HFFc6 (cell line): ENCODE measurements around the gene CASP9. TPM values are rescaled to one million over a fixed set of nuclear protein-coding genes. Genes with fewer than 3 reads are reported as not detected.
"Not testable (repeated sequence)": the region's sequence is repeated elsewhere in the genome, so short reads cannot be mapped to it uniquely, and the experiment has no call there.

Experiments
- DNase-seq: peaks from one replicate; pipeline ENCODE4 v3.0.0-alpha.2; 2018
- H3K27ac Mint-ChIP-seq: 2 replicates; pipeline ENCODE4 v1.8.0; 2020; ENCODE audit warnings: mild to moderate bottlenecking, mixed read lengths
- H3K27me3 Mint-ChIP-seq: 2 replicates; pipeline ENCODE4 v1.8.0; 2021; ENCODE audit warnings: mild to moderate bottlenecking, moderate library complexity, mixed read lengths; ENCODE audit not compliant: insufficient read depth
- H3K36me3 Mint-ChIP-seq: 2 replicates; pipeline ENCODE4 v1.8.0; 2021; ENCODE audit warnings: low read depth, mixed read lengths
- H3K4me1 Mint-ChIP-seq: 2 replicates; pipeline ENCODE4 v1.8.0; 2020; ENCODE audit warnings: low read depth, mixed read lengths
- H3K4me3 Mint-ChIP-seq: 2 replicates; pipeline ENCODE4 v1.8.0; 2020; ENCODE audit warnings: mild to moderate bottlenecking, moderate library complexity, mixed read lengths
- H3K9me3 Mint-ChIP-seq: 2 replicates; pipeline ENCODE4 v1.8.0; 2020; ENCODE audit warnings: mild to moderate bottlenecking, mixed read lengths
- total RNA-seq, 6 experiments: library from RNA; stranded (reverse); fragmentation: NEBNext Ultra II Directional; extraction: Animal tissue kit (Norgen Biotek cat#: 25700); gene quantifications; 2 replicates in 1 of 6; 3 replicates in 5 of 6; pipeline ENCODE4 v1.2.3, GENCODE V29; 2021
- TF ChIP-seq, protein P1 (sequence below): fragments of 200-600 bp; sonication (generic); IDR thresholded peaks from 2 replicates; pipeline ENCODE4 v1.5.0; 2021; ENCODE audit warnings: antibody characterized with exemption, mild to moderate bottlenecking

The CASP9 gene
- total RNA-seq, 6 experiments from 2014 or later, result 7.2 to 8.9 (median 7.8) TPM

DNA sequence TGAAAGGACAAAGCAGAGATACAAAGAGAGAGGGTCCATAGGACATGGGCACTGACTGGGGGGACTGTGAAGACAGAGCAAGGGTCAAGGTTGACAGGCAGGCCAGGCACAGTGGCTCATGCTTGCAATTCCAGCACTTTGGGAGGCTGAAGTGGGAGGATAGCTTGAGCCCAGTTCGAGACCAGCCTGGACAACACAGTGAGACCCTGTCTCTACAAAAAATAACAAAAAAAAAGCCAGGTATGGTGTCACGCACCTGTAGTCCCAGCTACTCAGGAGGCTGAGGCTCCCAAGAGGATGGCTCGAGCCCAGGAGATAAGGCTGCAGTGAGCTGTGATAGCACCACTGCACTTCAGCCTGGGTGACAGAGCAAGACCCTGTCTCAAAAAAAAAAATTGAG, 4.4 kb downstream of the CASP9 start:
- Mint-ChIP-seq H3K9me3 (no peaks in the 10 kb centered on the region), H3K4me3 (no peak overlapping the region), H3K27ac (no peak overlapping the region), H3K36me3 (peaks cover 11% of the 10 kb centered on the region), H3K27me3 (no peaks in the 10 kb centered on the region), H3K4me1 (peaks cover 20% of the 10 kb centered on the region)
- TF ChIP-seq, protein P1, sequence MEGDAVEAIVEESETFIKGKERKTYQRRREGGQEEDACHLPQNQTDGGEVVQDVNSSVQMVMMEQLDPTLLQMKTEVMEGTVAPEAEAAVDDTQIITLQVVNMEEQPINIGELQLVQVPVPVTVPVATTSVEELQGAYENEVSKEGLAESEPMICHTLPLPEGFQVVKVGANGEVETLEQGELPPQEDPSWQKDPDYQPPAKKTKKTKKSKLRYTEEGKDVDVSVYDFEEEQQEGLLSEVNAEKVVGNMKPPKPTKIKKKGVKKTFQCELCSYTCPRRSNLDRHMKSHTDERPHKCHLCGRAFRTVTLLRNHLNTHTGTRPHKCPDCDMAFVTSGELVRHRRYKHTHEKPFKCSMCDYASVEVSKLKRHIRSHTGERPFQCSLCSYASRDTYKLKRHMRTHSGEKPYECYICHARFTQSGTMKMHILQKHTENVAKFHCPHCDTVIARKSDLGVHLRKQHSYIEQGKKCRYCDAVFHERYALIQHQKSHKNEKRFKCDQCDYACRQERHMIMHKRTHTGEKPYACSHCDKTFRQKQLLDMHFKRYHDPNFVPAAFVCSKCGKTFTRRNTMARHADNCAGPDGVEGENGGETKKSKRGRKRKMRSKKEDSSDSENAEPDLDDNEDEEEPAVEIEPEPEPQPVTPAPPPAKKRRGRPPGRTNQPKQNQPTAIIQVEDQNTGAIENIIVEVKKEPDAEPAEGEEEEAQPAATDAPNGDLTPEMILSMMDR, result no peak
- no peak for DNase-seq

DNA sequence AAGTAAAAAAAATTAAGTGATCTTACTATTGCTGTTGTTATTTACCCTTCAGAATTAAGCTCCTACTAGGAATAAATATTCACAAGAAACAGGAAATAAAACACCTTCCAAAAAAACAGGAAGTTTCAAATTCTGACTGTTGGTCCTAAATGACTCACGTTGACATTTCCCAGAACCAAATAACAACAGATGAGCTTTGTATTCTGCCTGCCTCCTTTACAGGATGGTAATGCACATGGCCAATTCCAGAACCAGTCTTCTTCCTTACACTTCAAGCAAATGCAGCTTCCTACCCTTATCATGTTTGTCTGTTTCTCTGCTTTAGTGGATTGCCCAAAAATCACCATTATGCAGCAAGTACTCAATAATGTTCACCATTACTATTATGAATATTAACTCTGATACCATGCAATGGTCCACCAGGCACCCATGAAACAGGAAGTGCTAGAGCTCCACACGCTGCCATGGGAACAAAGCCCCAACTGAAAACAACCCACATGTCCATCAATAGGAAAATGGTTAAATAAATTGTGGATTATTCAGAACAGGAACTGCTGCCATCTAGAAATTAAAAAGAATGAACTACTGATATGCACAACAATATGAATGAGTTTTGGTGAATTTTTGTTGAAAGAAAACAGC, 8.9 kb downstream of the CASP9 start:
- Mint-ChIP-seq H3K27me3 (no peaks in the 10 kb centered on the region), H3K27ac (peak overlapping the region; percentile 4), H3K9me3 (no peaks in the 10 kb centered on the region), H3K36me3 (peaks cover 11% of the 10 kb centered on the region), H3K4me3 (no peak overlapping the region), H3K4me1 (peaks cover 18% of the 10 kb centered on the region)
- TF ChIP-seq, protein P1, result no peak
- no peak for DNase-seq

DNA sequence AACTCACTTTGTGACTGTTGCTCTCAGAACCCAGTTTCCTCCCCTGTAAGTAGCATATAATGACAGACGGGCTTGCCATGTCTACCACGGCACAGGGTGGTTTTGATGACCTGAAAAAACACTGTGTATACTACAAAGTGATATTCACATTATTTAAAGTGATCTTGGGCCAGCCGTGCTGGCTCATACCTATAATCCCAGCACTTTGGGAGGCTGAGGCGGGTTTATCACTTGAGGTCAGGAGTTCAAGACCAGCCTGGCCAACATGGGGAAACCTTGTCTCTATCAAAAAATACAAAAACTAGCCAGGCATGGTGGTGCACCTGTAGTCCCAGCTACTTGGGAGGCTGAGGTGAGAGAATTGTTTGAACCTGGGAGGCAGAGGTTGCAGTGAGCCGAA, 9.5 kb downstream of the CASP9 start:
- not testable (repeated sequence) for H3K9me3 Mint-ChIP-seq, H3K27ac Mint-ChIP-seq, H3K27me3 Mint-ChIP-seq, H3K4me3 Mint-ChIP-seq, DNase-seq
- peaks cover 11% of the 10 kb centered on the region for H3K36me3 Mint-ChIP-seq
- peaks cover 18% of the 10 kb centered on the region for H3K4me1 Mint-ChIP-seq

DNA sequence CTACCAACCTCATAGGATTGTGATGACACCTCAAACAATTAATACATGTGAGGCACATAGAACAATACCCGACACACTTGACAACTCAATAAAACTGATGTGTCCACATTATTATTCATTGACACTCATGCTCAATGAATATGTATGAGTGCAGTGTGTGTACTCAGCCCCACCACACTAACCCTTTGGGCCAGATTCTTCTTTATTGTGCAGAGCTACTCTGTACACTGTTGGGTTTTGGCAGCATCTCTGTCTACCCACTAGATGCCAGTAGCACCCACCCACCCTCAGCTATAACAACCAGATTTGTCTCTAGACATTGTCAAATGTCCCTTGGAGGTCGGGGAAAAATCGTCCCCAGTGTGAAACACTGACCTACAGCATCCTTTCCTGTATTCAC, 10.1 kb downstream of the CASP9 start:
- no peak overlapping the region for H3K27ac Mint-ChIP-seq
- no peak overlapping the region for H3K4me3 Mint-ChIP-seq
- peaks cover 11% of the 10 kb centered on the region for H3K36me3 Mint-ChIP-seq
- TF ChIP-seq, protein P1, result no peak
- DNase-seq, result no peak
- H3K27me3 Mint-ChIP-seq, result no peaks in the 10 kb centered on the region
- peaks cover 18% of the 10 kb centered on the region for H3K4me1 Mint-ChIP-seq
- no peaks in the 10 kb centered on the region for H3K9me3 Mint-ChIP-seq

DNA sequence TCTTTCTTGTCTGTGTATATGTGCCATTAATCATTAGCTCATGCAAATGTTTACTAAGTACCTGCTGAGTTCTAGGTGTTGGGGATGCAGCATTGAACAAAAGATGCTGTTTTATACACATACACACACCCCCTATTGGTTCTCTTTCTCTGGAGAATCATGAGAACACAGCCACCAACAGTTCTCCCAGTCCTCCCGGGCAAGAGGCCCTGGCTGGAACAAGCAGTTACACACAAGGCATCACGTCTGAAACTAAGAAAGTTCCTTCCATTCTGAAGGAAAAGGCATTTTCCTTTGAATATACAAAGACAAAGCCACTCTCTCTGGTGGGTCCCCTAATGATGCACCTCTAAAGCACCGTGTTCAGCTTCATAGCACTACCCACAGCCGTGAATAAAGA, 10.8 kb downstream of the CASP9 start:
- TF ChIP-seq, protein P1, result no peak
- Mint-ChIP-seq H3K4me3 (no peak overlapping the region), H3K36me3 (peaks cover 11% of the 10 kb centered on the region), H3K27me3 (no peaks in the 10 kb centered on the region), H3K4me1 (peaks cover 18% of the 10 kb centered on the region), H3K27ac (no peak overlapping the region), H3K9me3 (no peaks in the 10 kb centered on the region)
- DNase-seq, result no peak

DNA sequence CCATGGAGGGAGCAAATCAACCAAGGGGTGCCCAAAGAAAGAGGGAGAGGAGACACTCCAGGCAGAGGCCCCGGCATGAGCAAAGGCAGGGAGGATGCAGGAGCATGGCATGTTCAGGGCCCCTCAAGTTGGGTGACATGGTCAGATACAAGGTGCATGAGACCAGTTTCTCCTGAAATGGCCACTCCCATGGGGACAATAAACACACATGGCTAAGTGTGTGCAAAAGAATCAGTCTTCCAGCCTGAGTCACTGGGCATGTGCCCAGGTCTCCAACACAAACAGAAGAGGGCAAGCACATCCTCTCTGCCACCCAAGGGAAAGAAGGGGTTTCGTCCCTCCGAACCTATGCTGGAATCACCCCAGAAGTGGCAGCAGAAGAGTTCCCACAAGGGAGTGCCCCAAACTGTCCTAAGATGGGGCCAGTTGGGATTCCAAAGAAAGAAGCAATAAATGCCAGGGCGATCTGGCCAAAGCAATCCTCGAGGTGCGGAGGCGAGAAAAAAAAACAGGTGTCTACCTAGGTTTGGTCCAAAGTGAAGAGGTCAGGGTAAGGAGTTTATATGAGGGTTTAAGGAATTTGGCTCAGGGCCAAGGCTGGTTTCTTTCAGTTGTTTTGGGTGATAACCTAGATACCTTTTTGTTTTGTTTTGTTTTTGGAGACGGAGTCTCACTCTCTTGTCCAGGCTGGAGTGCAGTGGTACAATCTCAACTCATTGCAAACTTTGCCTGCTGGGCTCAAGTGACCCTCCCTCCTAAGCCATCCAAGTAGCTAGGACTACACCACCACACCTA, 13.2 kb downstream of the CASP9 start:
- Mint-ChIP-seq H3K27me3 (no peaks in the 10 kb centered on the region), H3K4me3 (no peak overlapping the region), H3K36me3 (no peaks in the 10 kb centered on the region), H3K27ac (no peak overlapping the region; the same call in 1 of the 2 replicates), H3K4me1 (peaks cover 18% of the 10 kb centered on the region), H3K9me3 (no peaks in the 10 kb centered on the region)
- TF ChIP-seq, protein P1, result no peak
- DNase-seq, result no peak
